Hematopoietic multipotent progenitor cell (in vitro differentiated cells): ENCODE measurements around the gene CD1E. TPM values are rescaled to one million over a fixed set of nuclear protein-coding genes. Genes with fewer than 3 reads are reported as not detected.
"Not testable (repeated sequence)": the region's sequence is repeated elsewhere in the genome, so short reads cannot be mapped to it uniquely, and the experiment has no call there.

ENCODE experiments used
- DNase-seq, 3 donors: peaks; one replicate each; pipeline ENCODE4 v3.0.0-alpha.2; 2011 to 2015; ENCODE audit warnings: low read depth in 2 of 3, low spot score in 2 of 3
- total RNA-seq: library from RNA; depleted of rRNA; stranded (reverse); fragments of >200 nt; gene quantifications from one replicate; pipeline ENCODE4 v1.2.3, GENCODE V29; 2012

The CD1E gene
- total RNA-seq: not detected

GRCh38 chr1:158353303-158354075 lies at the start of gene CD1E:
TSS of gene CD1E (plus strand) at chr1:158353894. CDS start at chr1:158353989, 95 bp downstream.
- no peak for DNase-seq

DNA sequence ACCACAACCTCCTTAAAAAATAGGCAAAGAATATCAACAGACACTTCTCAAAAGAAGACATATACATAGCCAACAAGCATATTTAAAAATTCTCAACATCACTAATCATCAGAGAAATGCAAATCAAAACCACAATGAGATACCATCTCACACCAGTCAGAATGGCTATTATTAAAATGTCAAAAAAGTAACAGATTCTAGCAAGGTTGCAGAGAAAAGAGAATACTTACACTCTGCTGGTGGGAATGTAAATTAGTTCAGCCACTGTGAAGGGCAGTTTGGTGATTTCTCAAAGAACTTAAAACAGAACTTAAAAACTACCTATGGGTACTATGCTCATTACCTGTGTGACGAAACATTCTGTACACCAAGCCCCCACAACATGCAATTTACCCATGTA lies 43.1 kb upstream of the CD1E start:
- no peak for DNase-seq

- no peak for DNase-seq
Measured at GRCh38 chr1:158311066-158311465, 42.6 kb upstream of the CD1E start.

DNA sequence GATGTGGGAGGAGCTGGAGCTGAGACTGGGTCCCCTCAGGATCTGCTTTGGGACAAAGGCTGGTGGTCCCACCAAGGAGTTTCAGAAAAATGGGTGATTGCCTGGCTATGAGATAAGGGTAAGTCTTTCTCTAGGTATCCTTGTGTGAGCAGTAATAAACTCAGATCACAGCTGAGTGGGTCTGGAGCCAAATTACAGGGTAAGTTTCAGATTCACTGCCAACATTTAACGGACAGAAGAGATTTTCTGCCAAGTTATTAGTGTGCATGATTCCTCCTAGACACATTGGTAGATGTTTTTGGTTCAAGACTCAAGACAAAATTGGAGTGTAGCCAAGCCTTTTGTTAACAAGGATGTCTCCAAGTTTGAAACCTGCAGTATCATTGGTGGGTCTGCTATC lies 29.8 kb upstream of the CD1E start:
- DNase-seq: no peak

GRCh38 chr1:158324395-158324794 lies 29.3 kb upstream of the CD1E start:
- no peak for DNase-seq

- DNase-seq: no peak
Measured at GRCh38 chr1:158327481-158327880, 26.2 kb upstream of the CD1E start.

DNA sequence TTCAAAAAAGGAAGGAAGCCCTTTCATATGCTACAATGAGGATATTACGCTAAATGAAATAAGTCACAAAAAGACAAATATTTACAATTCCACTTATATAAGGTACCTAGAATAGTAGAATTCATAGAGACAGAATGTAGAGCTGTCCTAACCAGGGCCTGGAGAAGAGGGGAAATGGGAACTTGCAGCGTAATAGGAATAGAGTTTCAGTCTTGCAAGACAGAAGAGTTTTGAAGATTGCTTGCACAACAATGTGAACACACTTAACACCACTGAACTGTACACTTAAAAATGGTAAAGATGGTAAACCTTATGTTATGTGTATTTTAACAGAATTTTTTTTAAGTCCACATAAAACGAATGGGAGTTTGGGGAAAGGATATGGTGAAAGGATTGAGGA lies 25.3 kb upstream of the CD1E start:
- DNase-seq: no peak

DNA sequence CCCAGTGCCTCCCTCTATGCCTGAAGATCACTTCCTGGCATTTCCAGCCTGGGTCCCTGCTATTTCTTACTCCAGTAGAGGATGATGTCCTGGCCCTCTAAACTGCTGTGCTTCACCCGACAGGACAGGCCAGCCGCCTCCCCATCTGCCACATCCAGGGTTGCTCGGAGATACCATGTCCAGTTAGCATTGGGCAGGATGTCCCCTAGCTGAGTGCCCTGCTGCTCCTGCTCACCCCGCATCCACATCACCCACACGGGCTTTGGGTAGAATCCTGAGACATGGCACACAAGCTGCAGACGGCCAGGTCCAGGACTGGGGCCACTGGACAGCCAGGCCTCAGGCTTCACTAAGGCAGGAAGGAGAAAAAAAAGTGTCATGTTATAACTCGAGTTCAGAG lies 24.4 kb upstream of the CD1E start:
- no peak for DNase-seq

- DNase-seq: peak in 2 of 3 donors; percentile 20 to 54
Measured at GRCh38 chr1:158329733-158330132, 24.0 kb upstream of the CD1E start.

DNA sequence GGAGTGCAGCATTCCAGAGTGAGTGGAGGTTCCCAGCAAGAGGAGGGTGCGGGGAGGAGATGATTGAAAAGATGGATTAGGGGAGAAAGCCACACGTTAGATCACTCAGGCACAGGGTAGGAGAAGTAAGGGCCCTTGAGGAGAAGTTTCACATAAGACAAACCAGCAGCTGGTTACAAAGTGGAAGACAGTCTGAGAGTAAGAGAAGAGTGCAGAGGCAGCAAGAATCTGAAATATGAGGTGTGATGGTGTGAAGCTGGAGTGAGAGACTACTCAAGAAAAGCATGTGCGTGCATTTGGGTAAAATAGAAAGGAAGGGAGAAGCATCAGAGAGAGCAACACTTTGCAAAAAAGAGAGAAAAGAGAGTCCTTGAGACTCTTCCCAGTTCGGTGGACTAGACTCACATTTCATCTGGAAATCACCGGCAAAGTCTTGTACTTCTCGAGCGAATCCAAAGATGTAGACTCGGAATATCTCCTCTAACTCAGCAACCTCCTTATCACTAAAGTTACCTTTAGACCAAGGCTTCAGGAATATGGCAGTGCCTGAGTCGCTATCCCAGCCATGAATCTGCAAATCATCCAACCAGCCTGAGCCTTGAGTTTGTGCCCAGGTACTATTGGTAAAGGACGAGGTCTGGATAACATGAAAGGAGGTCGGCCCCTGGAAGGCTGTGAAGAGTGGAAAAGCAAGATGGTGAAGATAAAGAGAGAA lies 23.1 kb upstream of the CD1E start:
- DNase-seq: no peak

DNA sequence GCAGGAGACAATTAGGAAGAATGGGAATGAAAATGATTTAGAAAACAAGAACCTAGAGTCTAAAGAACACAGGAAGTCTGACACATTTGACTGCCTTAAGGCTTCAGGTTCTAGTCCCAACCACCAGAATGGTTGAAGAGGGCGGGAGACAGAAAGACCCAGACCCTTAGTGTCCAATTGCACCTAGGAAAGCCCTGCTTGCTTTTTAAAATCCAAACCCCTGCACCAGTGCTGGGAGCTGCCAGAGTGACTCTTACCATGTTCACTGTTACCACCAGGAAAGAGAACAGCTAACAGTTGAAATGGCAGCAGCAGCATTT lies 22.6 kb upstream of the CD1E start:
- DNase-seq: no peak

- DNase-seq: no peak
Measured at GRCh38 chr1:158331481-158332150, 22.1 kb upstream of the CD1E start, which contains the start of gene CD1B. TSS of gene CD1B (minus strand) at chr1:158331531. CDS start at chr1:158331423, 108 bp downstream.

GRCh38 chr1:158333405-158334155 lies 20.1 kb upstream of the CD1E start:
- DNase-seq: no peak

- no peak for DNase-seq
Measured at GRCh38 chr1:158334526-158335212, 19.0 kb upstream of the CD1E start.

DNA sequence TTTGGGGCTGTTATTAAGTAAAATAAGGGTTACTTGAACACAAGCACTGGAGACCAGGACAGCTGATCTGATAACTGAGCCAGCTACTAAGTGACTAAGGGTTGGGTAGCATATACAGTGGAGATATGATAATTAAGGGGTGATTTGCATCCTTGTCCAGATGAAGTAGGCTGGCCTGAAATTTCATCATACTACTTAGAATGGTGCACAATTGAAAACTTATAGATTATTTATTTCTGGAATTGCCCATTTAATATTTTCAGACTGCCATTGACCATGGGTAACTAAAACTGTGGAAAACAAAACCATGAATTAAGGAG lies 18.5 kb upstream of the CD1E start:
- DNase-seq: no peak

GRCh38 chr1:158336413-158336812 lies 17.3 kb upstream of the CD1E start:
- DNase-seq: not testable (repeated sequence)

- DNase-seq: not testable (repeated sequence)
Measured at GRCh38 chr1:158348946-158349345, 4.7 kb upstream of the CD1E start.

- no peak for DNase-seq
Measured at GRCh38 chr1:158354255-158354654, 561 bp downstream of the CD1E start.

GRCh38 chr1:158355773-158356285 lies 2.1 kb downstream of the CD1E start:
- DNase-seq: no peak

- DNase-seq: no peak
Measured at GRCh38 chr1:158356616-158357015, 2.9 kb downstream of the CD1E start.
